C4-2B (cell line): ENCODE data around the gene BLOC1S5.
"Not testable (repeated sequence)": the region's sequence is repeated elsewhere in the genome, so short reads cannot be mapped to it uniquely, and the experiment has no call there.

Experiments used
- H3K27ac ChIP-seq: fragments of 450-650 bp; 2 replicates; pipeline ENCODE4 v1.5.1; 2017
- ZFX ChIP-seq: fragments of 450-650 bp; IDR thresholded peaks from 2 replicates; pipeline ENCODE4 v1.6.1; 2017
- TF ChIP-seq, protein P1 (sequence below): fragments of 450-650 bp; conservative IDR thresholded peaks from 2 replicates; pipeline ENCODE4 v1.5.1; 2017; ENCODE audit warnings: mild to moderate bottlenecking

BLOC1S5 gene

DNA sequence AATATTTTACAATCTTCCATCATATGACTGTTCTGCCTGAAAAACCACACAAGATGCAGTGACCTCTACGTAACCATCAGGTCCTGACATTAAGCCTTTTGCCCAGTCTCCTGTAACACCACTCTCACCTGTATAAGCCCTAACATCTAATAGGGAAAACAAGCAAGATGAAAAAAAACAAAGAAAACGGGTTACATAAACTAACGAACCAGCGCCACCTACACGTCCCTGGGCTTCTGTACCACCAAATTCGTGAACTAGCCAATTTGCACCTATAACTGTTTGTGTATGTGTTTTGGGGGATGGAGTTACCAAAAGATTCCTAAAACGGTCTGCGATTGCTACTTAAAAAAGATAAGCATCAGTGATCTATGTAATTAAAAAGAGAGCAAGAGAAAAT, 70.2 kb downstream of the BLOC1S5 start:
- TF ChIP-seq ZFX: no peak
- TF ChIP-seq, protein P1, sequence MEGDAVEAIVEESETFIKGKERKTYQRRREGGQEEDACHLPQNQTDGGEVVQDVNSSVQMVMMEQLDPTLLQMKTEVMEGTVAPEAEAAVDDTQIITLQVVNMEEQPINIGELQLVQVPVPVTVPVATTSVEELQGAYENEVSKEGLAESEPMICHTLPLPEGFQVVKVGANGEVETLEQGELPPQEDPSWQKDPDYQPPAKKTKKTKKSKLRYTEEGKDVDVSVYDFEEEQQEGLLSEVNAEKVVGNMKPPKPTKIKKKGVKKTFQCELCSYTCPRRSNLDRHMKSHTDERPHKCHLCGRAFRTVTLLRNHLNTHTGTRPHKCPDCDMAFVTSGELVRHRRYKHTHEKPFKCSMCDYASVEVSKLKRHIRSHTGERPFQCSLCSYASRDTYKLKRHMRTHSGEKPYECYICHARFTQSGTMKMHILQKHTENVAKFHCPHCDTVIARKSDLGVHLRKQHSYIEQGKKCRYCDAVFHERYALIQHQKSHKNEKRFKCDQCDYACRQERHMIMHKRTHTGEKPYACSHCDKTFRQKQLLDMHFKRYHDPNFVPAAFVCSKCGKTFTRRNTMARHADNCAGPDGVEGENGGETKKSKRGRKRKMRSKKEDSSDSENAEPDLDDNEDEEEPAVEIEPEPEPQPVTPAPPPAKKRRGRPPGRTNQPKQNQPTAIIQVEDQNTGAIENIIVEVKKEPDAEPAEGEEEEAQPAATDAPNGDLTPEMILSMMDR: peak; percentile 55

DNA sequence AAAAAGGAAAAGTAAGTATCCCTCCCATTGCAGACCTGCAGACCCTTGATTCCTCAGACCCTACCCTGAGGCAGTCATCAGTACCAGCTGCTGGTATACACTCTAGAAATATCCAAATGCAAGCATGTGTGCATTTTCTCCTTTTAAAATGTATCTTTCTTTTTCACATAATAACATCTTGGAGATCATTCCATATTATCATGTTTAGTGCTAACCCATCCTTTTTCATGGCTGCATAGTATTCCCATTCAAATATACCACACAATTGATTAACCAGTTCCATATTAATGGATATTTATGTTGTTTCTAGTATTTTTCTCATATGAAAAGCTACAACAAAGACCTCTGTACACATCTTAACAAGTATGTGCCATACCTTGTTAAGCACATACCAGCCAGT, 70.8 kb downstream of the BLOC1S5 start:
- TF ChIP-seq ZFX: no peak
- TF ChIP-seq, protein P1: no peak
- no peak overlapping the region for H3K27ac ChIP-seq

More for the DNA sequence above, 70.2 kb downstream of the BLOC1S5 start:
- no peak overlapping the region for H3K27ac ChIP-seq

DNA sequence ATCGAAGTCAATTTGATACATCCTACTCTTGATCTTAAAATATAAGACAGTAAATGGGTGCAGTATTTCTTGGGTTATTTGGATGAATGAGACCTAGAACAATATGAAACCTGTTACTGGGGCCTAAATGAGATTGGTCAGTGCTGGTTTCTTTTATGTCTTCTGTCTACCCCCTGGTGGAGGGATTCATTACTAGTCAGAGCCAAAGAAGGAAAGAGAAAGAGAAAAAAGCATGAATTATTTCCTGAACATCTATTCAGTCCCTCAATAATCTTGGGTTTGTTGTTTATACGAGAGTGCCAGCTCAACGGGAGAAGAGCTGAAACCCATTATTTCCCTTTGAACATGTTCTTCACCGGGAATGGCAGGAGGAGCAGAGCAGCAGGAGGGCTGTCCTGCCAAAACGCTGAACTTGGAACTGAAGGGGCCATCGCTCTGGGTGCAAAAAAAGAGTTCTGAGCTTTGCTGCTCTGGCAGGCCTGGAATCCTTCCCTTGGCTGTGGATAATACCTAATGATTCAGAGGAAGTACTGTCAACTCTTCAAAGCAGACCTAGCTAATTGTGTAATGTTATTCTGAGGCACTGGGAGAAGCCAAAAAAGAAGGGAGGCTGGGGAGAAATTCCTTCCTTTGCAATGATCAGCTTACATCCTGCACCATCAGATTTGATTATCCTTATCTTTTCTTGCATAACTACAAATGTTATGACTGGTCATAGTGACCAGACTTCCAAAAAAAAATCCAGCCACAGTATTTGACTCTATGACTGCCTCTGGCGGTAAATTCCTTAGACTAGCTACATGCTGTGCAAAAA, 72.0 kb downstream of the BLOC1S5 start:
- no peak for TF ChIP-seq ZFX
- TF ChIP-seq, protein P1: peak; percentile 54
- no peak overlapping the region for H3K27ac ChIP-seq

DNA sequence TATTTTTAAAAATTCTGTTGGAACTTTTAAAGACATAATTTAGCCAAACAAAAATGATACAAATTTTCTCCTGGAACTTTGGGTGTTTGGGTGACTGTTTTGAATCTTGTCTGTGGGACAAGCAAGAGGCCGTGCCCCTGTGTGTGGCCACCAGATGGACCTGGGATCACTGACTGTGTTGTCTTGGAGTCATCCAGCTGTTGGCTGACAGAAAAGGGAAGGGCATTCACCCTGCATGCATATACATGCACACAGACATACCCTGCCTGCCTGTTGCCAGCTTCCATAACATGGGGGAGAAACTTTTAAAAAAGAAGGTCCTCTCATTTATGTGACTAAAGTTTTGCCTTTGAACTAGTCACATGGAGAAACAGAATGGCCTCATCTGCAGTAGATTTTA, 72.7 kb downstream of the BLOC1S5 start:
- H3K27ac ChIP-seq: no peak overlapping the region
- TF ChIP-seq, protein P1: no peak
- no peak for TF ChIP-seq ZFX

DNA sequence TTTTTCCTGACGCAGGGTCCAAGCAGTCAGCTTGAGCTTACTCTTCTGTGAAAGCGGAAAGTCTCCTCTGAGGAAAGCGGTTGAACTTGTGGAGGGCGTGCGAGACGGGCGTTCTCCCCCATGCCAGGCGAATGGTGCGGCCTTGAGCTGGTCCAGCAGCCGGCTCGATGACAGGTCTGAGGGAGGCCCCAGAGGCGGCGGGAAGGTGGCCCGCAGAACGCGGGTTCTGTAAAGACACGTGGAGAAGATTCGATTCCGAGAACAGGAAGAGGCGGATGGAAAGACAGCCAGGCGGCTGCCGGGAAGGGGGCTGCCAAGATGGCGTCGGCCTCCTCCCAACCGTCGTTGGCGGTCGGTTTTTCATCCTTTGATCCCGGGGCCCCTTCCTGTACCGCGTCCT, 78.0 kb downstream of the BLOC1S5 start:
- TF ChIP-seq, protein P1: no peak
- TF ChIP-seq ZFX: no peak
- H3K27ac ChIP-seq: no peak overlapping the region

DNA sequence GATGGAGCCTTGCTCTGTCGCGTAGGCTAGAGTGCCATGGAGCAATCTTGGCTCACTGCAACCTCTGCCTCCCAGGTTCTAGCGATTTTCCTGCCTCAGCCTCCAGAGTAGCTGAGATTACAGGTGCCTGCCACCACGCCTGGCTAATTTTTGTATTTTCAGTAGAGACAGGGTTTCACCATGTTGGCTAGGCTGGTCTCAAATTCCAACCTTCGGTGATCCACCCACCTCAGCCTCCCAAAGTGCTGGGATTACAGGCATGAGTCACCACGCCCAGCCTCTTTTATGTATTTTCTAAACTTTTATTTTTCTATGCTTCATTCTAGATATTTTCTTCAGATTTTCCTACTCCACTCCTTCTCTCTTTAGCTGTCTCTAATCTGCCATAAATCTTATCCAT, 80.2 kb downstream of the BLOC1S5 start:
- H3K27ac ChIP-seq: not testable (repeated sequence)

DNA sequence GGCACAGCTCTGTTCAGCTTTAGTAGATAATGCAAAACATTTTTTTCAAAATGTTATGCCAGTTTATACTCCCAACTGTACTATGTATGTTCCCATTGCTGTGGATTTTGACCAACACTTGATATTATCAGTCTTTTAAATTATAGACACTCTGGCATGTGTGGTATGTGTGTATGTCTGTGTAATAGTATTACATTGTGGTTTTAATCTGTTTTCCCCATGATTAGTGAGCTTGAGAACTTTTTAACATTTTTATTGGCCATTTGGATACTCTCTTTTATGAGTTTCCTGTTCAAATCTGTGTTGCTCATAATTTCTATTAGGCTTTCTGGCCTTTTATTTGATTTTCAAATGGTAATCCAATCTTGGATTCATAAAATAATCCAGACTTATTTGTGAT, 84.4 kb downstream of the BLOC1S5 start:
- H3K27ac ChIP-seq: no peak overlapping the region
- no peak for TF ChIP-seq ZFX
- TF ChIP-seq, protein P1: no peak

DNA sequence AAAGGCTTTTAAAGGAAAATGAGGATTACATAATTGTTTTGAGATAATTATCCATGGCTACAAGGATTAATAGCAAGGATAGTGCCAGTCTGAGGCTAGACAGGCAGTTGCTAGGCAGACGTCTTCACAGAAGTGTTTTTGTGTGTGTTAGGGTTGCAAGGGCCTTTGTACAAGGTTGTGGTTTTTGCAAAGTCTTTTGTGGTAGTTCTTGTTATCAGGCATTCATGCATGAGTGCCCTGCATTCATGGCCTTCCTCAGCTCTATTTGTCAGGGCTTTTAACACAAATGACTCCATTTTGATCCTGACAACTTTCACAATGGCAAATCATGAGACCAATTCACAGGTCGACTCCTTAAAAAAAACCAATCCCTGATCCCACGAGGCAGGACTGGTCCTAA, 85.5 kb downstream of the BLOC1S5 start:
- H3K27ac ChIP-seq: no peak overlapping the region
- TF ChIP-seq, protein P1: no peak
- TF ChIP-seq ZFX: no peak
